GM12891 (cell line): ENCODE results near the gene SPATA46.

Experiments
- DNase-seq: peaks from one replicate; pipeline ENCODE4 v3.0.0; 2011; ENCODE audit warnings: low spot score; ENCODE audit not compliant: insufficient read length
- FAIRE-seq: peaks from 2 replicates; lab custom pipeline; 2011; peaks lifted over from hg19 to GRCh38; lab: Jason Lieb, UNC
- PAX5 ChIP-seq: IDR thresholded peaks from 2 replicates; pipeline ENCODE4 v1.6.1; 2011; ENCODE audit warnings: low read length, moderate library complexity, mild to moderate bottlenecking; ENCODE audit not compliant: insufficient read depth, severe bottlenecking
- POLR2A ChIP-seq: IDR thresholded peaks from 2 replicates; pipeline ENCODE4 v1.6.1; 2011; ENCODE audit warnings: low read depth, low read length, control low read depth
- POLR2AphosphoS5 ChIP-seq: IDR thresholded peaks from 2 replicates; pipeline ENCODE4 v1.6.1; 2011; ENCODE audit warnings: low read depth, low read length, control low read depth
- POU2F2 ChIP-seq: IDR thresholded peaks from 2 replicates; pipeline ENCODE4 v1.6.1; 2011; ENCODE audit warnings: low read depth, mild to moderate bottlenecking, control low read depth, low read length, moderate library complexity
- SPI1 ChIP-seq: IDR thresholded peaks from 2 replicates; pipeline ENCODE4 v1.6.1; 2011; ENCODE audit warnings: low read depth, low read length, control low read depth
- TAF1 ChIP-seq: IDR thresholded peaks from 2 replicates; pipeline ENCODE4 v1.6.1; 2011; ENCODE audit warnings: low read depth, low read length, control low read depth

Gene SPATA46

DNA sequence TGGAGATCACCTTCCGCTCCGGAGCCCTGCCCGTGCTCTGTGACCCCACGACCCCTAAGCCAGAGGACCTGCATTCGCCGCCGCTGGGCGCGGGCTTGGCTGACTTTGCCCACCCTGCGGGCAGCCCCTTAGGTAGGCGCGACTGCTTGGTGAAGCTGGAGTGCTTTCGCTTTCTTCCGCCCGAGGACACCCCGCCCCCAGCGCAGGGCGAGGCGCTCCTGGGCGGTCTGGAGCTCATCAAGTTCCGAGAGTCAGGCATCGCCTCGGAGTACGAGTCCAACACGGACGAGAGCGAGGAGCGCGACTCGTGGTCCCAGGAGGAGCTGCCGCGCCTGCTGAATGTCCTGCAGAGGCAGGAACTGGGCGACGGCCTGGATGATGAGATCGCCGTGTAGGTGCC, 9.6 kb downstream of the SPATA46 start:
- no peak for FAIRE-seq
- no peak for TF ChIP-seq SPI1
- TF ChIP-seq POU2F2, result no peak
- no peak for TF ChIP-seq POLR2A
- no peak for TF ChIP-seq PAX5
- TF ChIP-seq TAF1, result no peak
- TF ChIP-seq POLR2AphosphoS5, result no peak
- no peak for DNase-seq

GRCh38 chr1:162366671-162367070, 10.0 kb downstream of the SPATA46 start:
- no peak for FAIRE-seq
- DNase-seq, result no peak
- TF ChIP-seq TAF1 (no peak), POLR2AphosphoS5 (no peak), SPI1 (no peak), POLR2A (no peak), PAX5 (no peak), POU2F2 (no peak)

- no peak for TF ChIP-seq SPI1
- no peak for TF ChIP-seq TAF1
- no peak for TF ChIP-seq POLR2A
- TF ChIP-seq POU2F2, result no peak
- TF ChIP-seq POLR2AphosphoS5, result no peak
- no peak for TF ChIP-seq PAX5
- FAIRE-seq (no peak), DNase-seq (no peak)
Observed at GRCh38 chr1:162366149-162366548, 10.5 kb downstream of the SPATA46 start.

DNA sequence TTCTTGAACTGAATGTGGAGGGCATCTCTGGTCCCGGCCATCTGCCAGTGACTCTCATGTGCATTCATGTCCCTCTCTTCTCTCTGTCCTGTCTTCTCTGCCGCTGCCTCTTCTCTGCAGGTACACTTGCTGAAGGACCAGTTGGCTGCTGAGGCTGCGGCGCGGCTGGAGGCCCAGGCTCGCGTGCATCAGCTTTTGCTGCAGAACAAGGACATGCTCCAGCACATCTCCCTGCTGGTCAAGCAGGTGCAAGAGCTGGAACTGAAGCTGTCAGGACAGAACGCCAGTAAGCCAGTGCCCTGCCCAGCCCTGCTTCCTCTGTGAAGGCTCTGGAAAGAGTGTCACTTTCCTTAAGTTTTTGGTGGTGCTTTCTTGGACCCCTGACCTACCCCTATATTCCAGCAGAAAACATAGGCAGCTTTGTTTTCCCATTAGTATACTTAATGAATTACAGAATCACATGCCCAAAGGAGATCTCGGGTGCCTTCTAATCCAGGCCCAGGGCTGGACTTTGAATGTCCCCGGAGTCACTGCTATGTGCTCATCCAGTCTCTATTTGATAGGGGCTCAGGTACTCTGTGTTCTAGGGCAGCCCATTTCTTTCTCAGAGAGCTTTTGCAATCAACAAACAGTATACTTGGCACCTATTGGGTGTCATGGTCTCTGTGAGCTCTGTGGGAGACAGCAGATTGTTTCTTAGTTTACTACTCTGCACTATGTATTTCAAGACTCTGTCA, 11.2 kb downstream of the SPATA46 start:
- no peak for FAIRE-seq
- DNase-seq, result no peak
- TF ChIP-seq POLR2A (no peak), POU2F2 (no peak), SPI1 (no peak), PAX5 (no peak), TAF1 (no peak), POLR2AphosphoS5 (no peak)

GRCh38 chr1:162364498-162364897, 12.2 kb downstream of the SPATA46 start:
- FAIRE-seq, result no peak
- TF ChIP-seq POLR2AphosphoS5 (no peak), POLR2A (no peak), SPI1 (no peak), PAX5 (no peak), POU2F2 (no peak), TAF1 (no peak)
- no peak for DNase-seq

GRCh38 chr1:162363823-162364222, 12.8 kb downstream of the SPATA46 start:
- no peak for FAIRE-seq
- TF ChIP-seq POU2F2, result no peak
- no peak for TF ChIP-seq POLR2A
- TF ChIP-seq SPI1, result no peak
- no peak for TF ChIP-seq POLR2AphosphoS5
- TF ChIP-seq TAF1, result no peak
- TF ChIP-seq PAX5, result no peak

GRCh38 chr1:162361349-162361748, 15.3 kb downstream of the SPATA46 start:
- DNase-seq (no peak), FAIRE-seq (no peak)
- TF ChIP-seq TAF1 (no peak), POLR2A (no peak), PAX5 (no peak), POLR2AphosphoS5 (no peak), SPI1 (no peak), POU2F2 (no peak)

More at GRCh38 chr1:162363823-162364222, 12.8 kb downstream of the SPATA46 start:
- DNase-seq, result no peak

DNA sequence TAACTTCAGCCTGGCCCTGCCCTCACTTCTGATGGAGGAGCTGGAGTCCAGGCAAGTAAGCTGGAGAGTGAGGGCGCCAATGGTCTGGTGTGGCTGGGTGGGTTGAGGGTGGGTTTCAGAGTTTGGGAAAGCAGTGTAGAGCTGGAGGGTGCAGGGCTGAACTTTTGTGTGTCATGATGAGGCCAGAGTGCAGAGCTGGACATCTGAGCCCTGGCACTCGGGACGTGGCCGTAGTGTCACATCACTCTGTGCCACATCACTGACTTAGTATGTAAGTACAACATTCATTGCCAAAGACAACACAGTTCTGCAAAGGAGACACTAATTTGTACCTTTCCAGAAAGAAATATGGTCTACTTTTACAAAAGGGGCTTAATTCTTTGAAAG, 15.8 kb downstream of the SPATA46 start:
- DNase-seq, result no peak
- TF ChIP-seq PAX5 (no peak), POLR2AphosphoS5 (no peak), SPI1 (no peak), POU2F2 (no peak)
- no peak for FAIRE-seq

DNA sequence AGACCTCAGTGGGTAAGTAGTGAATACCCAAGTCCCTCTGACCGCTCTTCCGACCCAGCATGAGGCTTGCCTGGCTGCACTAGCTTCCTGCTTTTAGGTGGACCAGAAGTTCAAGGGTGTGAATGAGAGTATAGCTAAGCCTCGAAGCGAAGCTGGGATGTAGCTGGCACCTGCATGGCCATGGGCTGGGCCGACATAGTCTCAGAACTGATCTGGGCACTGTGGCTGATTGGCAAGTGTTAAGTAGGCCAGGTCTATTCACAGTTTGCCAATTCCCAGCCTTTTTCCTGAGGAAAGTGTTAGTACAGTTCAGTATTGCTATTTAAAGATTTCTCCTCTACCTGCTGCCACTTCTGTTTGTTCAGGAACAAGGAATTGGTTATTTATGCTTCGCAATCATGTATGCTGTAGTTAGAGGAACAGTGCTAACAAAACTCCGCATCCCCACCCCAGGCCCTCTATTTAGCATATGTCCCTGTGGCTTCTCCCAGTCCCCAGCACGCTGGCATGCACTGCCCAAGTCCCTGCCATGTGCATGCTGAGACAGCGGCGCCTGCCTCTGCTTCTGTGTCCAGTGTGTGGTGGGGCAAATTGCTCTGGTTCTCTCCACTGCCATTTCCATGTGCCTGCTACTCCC, 16.3 kb downstream of the SPATA46 start:
- TF ChIP-seq SPI1 (no peak), TAF1 (no peak), POLR2AphosphoS5 (no peak), POLR2A (no peak), POU2F2 (no peak), PAX5 (no peak)
- FAIRE-seq, result no peak
- DNase-seq, result no peak
